GM20431 (cell line): ENCODE measurements around the gene HSPB2.
"Not testable (repeated sequence)": the region's sequence is repeated elsewhere in the genome, so short reads cannot be mapped to it uniquely, and the experiment has no call there.

Experiments
- in situ Hi-C: fragments of 300-500 bp; cut with MseI, MboI; formaldehyde crosslinking; loops from one replicate; pipeline ENCODE4 v1.15.0; 2020; ENCODE audit warnings: low sequenced_read_pairs; ENCODE audit not compliant: unreplicated experiment

Gene HSPB2

DNA sequence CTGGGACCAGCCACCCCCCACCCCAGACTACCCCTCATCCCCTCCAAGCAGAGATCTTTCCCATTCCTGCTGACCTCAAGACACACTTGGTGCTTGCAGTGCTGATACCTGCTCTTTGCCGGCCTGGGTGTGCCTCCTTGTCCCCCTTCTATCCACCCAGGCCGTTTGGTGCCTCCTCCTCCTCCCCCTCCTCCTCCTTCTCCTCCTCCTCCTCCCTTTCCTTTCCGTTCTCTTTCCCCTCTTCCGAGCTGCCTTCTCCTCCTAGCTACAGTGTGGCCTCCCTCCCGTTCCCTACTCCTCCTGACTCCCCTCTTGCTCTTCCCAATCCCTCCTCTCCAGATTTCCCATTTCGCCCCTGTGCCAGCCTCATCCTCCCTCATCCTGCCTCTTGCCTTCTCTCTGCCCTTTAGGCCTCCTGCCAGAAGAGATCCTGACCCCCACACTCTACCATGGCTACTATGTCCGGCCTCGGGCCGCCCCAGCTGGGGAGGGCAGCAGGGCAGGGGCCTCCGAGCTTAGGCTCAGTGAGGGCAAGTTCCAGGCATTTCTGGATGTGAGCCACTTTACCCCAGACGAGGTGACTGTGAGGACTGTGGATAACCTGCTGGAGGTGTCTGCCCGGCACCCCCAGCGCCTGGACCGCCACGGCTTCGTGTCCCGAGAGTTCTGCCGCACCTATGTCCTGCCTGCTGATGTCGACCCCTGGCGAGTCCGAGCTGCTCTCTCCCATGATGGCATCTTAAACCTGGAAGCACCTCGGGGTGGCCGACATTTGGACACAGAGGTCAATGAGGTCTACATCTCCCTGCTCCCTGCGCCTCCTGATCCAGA lies 712 bp downstream of the HSPB2 start:
- in situ Hi-C loops: no loop called here

DNA sequence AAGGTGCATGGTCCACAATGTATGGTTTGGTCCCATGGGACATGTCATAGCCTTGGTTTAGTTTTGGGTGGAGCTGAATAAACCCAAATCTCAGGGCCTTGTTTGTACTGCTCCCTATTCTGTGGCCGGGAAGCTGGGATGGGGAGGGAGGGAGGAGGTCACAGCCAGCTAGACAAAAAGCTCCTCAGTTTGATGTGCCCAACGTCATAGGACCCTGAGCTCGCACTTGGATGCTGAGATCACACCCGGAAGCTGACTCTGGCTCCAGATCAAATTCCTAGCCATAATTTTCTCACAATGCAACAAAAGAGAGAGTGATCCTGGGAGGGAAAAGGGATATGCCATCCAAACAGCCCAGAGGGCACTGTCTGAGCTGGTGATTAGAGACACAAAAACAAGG lies 1.5 kb downstream of the HSPB2 start:
- in situ Hi-C loops: no loop called here

DNA sequence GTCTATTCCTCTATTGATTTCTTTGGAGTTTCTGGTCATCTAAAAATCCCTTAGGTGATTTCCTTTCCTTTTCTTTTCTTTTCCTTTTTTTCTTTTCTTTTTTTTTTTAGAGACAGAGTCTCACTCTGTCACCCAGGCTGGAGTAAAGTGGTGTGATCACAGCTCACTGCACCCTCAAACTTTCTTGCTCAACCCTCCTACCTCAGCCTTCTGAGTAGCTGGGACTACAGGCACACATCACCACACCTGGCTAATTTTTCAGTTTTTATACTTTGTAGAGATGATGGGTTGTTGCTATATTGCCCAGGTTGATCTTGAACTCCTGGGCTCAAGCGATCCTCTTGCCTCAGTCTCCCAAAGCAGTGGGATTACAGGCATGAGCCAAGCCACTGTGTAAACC lies 4.2 kb downstream of the HSPB2 start:
- in situ Hi-C loops: no loop called here

DNA sequence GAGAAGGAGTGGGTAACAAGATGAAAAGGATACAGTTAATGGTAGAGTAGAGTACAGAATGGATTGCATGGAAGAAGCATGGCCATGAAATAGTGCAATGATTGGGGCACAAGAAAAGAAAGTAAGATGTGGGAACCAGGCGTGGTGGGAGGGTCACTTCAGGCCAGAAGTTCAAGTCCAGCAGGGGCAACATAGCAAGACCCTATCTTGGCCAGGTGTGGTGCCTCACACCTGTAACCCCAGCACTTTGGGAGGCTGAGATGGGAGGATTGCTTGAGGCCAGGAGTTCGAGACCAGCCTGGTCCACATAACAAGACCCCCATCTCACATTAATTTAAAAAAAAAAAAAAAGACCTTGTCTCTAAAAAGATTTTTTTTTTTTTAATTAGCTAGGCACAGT lies 4.8 kb downstream of the HSPB2 start:
- in situ Hi-C loops: no loop called here

DNA sequence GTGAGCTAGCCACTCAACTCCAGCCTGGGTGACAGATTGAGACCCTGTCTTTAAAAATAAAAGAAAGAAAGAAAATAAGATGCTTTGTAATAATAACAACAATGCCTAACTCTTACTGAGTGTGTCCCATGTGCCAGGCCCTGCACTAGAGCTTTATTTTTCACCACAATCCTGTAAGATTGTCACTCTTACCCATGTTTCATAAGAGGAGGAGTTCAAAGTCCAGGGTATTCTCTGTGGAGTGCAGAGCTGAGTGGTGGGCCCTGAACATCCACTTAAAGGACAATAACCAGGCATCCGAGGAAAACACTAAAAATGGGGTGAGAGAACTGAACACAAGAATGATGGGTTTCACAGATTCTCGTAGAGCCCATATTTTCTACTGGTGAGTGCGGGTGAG lies 5.3 kb downstream of the HSPB2 start:
- in situ Hi-C loops: no loop called here

DNA sequence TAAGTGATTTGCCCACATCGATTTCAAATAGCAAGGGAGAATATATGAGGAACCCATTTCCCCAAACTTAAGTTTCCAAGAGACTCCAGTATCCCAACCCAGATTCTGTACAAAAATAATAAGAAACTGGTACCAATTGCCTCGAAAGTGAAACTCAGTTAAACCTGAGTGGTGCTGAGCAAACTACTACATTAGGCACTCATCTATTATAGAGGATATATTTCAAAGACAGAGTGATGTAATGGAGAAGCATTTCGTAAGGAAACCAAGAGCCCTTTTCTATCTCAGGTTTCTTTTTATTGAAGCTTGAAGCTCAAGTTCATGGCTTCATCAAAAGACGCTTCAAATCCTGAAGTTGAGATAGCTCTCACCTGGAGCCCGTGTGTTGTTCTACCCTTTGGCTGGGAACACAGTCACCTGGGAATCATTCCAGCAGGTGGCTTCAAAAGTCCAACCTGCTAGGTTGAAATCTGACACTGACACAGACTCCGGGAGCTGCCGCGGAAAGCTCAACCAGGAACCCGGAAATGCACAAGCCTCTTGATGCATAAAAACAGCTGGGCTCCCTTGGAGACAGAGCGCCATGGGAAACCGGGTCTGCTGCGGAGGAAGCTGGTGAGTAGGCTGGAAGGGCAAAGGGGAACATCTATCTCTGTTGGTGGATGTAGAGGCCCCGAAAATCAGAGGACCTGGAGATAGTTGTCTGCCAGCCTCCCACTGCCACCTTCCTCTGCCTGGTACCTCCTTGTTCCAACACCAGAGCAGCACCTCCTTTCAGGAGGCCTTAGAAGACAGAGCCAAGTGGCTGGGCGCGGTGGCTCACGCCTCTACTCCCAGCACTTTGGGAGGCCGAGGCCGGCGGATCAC lies 6.1 kb downstream of the HSPB2 start, which contains the start of gene C11orf52:
TSS of gene C11orf52 (plus strand) at position 524 of the 867 bp plus-strand sequence. CDS start at position 584, 60 bp downstream.
- in situ Hi-C loops: no loop called here

DNA sequence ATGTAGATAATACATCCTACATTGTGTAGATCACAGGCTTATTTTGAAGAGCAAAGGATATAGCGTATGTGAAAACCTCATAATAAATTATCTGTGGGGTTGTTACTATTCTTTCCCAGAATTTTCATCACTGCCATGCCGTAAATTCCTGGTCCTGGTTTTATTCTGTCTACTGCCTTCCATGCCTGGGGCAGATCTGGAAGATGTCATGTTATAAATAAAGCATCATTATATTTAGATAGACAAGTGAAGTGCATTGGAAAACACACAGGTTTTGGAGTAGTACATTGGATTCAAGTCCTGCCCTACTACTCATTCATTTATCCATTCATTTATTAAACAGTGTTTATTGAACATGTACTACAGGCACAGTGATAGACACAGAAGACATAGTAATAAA lies 8.4 kb downstream of the HSPB2 start:
- in situ Hi-C loops: no loop called here

DNA sequence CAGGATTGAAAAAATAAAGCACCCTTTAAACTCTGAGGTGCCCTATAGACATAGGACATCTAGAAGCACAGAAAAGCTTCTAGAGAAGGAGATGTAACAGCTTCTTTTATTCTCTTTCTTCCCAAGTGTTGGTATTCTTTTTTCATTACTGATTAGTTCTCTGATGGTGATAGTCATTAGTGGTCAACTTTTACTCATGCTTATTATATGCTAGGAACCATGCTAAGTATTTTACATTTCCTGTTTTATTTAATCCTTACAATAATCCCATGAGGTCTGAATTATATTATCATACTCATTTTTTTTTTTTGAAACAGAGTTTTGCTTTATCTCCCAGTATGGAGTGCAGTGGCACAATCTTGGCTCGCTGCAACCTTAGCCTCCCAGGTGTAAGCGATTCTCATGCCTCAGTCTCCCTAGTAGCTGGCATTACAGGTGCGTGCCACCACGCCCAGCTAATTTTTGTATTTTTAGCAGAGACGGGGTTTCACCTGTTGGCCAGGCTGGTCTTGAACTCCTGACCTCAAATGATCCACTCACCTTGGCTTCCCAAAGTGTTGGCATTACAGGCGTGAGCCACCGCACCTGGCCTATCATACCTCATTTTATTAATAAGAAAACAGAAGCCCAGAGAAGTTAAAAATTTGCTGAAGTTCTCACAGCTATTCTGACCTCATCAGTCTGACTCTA lies 9.2 kb downstream of the HSPB2 start:
- in situ Hi-C loops: no loop called here

DNA sequence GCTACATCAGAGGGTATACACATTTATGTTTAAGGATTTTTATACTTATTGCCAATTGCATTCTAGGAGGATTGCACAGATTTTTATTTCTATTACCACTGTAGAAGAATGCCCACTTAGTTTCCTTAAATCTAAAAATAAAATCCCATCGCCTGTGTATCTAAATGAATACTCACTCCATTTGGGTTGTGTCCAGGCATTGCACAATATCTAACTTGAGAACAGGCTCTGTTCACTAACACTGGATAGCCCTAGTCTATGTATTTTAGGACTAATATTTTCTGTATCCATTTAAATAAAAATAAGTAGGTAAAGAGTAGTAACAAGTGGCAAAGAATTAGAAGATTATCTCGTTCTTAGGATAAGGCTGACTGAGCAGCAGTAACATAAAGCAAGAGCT lies 10.3 kb downstream of the HSPB2 start:
- in situ Hi-C loops: no loop called here

DNA sequence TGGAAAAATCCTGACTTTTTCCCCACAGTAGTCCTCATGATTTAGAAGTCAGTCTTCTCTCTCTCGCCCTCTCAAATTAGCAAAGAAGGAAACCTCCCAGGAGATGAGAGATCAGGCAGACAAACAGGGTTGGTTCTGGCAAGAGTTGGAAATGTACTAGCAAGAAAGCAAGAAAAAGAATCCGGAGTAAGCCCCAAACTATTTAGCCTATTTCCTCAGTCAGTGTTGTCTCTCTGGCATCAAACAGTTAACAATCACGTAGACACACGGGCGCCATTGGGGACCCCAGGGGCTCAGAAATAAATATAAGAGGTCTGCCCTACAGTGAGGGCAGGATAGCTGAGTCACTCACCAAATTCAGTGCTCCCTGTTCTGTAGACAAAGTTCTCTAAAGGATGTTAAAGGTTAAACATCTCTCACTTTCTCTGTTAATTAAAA lies 10.8 kb downstream of the HSPB2 start:
- in situ Hi-C loops: no loop called here

DNA sequence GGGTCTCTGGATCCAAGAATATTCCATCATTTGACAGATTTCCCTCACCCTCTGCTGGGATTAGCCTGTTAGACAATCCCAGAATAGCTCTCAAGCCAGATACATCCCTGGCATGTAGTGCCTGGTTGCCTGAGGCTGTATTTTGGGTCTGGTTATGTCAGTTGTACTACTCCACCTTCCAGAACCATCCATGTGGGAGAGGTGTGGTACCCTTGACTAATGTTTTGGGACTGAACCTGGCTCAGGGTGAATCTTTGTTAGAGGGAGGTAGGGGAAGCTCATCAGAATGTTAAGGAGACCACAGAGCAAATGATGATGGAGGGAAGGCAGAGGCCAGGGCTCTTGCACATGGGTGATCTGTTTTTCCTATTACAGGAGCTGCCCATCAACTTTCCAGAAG lies 11.4 kb downstream of the HSPB2 start:
- in situ Hi-C loops: no loop called here

DNA sequence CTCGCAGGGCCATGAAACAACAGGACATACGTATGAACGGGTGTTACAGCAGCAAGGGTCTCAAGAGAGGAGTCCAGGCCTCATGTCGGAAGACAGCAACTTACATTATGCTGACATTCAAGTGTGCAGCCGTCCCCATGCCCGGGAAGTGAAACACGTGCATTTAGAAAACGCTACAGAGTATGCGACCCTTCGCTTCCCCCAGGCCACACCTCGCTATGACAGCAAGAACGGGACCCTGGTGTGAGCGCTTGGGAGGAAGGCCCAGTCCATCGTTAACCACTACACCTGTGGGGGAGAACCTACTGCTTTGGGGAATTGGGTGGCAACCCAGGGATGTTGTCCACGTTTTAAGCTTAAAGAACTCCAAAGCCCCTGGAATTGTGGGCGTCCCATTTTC lies 13.4 kb downstream of the HSPB2 start:
- in situ Hi-C loops: no loop called here

DNA sequence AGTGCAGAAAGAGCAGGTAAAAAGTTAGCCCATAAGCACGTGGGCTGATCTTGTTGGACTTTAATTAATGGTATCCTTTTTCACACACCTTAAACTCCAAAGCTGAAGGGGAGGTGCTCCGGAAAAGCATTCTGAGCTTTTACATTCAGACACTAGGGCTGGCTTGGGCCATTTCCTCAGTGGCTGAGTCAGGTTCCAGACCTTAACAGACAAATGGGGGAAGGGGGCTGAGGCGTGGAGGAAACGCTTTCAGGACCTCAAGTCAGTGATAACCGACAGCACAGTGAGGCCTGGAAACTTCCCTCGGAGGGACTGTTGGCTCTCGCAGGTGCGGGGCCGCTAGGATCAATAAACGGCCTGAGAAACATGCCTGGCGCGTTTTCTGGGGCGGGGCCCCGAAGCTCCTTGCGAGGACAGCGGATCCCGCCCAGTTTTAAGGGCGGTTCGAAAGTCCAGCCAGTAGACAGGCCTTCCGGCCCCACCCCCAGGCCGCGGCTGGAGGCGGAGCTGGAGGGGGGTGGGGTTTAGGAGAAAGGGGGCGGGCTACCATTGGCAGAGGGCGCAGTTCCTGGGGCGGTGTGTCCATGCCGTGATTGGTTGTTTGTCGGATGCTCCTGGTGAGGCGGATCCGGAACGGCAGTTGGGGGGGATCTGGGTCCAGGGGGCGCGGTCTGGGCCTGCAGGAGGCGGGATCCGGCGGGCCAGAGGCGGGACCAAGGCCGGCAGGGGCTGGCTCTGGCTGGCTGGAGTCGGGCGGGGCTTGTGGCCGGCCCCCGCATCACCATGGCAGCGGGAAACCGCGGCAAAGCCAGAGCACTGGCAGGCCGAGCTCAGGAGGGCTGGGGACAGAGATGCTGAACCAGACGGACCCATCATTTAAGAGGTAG lies 14.2 kb downstream of the HSPB2 start:
- in situ Hi-C loops: no loop called here

DNA sequence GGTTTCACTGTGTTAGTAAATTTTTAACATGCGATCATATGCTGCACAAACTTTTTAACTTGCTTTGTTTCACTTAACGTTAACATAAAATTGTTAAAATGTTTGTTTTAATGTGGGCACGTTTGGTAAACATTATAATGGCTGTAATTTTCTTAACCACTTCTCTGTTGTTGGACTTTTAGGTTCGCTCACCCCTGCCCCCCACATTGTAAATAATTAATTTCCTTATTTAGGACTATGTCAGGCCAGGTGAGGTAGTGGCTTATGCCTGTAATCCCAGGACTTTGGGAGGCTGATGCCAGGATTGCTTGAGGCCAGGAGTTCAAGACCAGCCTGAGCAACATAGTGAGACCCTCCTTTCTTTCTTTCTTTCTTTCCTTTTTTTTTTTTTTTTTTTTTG lies 17.9 kb downstream of the HSPB2 start:
- in situ Hi-C loops: no loop called here

DNA sequence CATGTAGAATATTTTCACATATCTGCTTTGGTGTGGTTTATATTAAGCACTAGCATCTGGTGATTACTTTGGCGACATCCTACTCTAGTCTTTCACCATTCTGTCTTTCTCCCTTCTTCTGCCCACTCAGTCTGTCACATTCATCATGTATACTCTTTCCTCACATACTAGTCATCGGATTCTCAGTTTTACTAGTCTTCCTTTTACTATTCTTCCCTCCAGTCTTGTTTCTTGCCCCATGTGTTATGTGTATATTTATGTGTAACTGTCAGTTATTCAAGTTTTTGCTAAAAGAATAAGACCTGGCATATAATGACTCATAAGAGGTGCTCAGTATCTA lies 20.0 kb downstream of the HSPB2 start:
- in situ Hi-C loops: no loop called here

DNA sequence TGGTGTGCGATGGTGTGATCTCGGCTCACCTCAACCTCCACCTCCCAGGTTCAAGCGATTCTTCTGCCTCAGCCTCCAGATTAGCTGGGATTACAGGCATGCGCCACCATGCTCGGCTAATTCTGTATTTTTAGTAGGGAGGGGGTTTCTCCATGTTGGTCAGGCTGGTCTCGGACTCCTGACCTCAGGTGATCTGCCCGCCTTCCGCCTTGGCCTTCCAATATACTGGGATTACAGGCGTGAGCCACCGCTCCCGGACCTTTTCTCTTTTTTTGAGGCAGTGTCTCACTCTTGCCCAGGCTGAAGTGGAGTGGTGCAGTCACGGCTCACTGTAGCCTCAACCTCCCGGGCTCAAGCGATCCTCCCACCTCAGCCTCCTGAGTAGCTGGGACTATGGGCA lies 20.6 kb downstream of the HSPB2 start:
- in situ Hi-C loops: not testable (repeated sequence)

DNA sequence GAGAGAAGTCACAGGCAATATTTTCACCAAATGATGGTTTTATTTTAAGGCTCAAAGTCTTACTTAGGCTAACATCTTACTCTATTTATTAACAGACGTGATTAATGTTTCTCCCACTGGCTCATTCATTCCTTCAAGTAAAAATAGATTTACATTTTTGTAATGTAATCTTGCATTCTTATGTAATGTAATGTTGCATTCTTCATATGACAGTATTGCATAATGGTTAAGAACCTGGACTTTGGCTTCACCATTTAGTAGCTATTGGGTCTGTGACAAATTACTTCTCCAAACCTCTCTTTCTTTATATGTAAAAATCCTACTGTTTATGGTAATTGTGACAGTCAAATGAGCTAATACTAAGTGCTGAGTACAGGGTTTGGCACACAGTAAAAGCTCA lies 21.3 kb downstream of the HSPB2 start:
- in situ Hi-C loops: no loop called here

DNA sequence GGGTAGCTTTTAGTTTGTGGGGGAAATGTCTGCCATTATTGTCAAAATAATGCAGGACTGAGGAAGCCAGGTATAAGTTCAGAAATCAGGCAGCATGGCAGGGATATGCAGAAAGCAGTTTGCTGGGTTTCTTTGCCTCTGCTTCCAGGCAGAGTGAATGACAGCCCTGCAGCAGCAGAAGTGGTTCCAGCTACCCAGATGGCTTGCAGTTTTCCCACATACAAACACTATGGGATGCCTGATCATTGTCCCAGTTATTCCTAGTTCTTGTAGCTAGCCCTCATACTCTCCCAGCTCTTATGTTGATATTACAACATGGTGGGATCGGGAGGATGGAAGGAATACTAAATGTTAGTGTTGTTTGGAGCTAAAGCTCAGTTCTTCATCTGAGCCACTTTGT lies 21.8 kb downstream of the HSPB2 start:
- in situ Hi-C loops: no loop called here

DNA sequence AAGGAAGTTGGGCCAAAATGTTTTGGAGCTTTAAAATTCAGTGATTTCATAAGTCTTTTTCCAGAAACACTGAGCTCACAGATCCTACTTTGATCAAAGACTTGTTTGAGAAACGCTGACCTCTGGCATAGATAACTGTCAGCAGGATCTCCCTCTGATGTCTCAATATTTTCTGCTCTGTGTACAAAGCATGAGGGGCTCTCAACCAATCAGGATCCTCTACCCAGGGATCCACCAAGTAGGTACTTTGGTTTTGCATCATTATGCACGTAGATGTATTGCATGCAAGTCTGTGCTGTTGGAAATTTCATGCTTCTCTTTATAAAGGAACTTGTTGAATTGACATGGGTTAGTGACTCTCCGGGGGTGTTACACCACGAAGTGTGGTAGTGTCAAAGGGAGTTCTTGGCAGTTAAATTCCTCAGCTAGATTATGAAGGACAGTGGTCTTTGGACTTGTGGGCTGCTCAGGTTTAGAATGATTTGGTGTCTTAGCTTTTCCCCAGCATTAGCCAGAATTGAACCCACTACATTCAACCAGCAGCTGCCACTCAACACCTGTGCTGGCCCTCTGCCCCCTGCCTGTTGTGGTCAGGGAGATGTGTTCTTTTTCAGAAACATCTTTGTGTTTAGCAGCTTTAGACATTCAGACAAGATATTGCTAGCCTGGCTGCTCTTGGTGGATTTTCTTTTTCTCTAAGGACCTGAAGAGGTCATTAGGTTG lies 22.9 kb downstream of the HSPB2 start:
- in situ Hi-C loops: no loop called here
